HG03060 (cell line): ENCODE measurements around the gene ANKRD24.
"Not testable (repeated sequence)": the region's sequence is repeated elsewhere in the genome, so short reads cannot be mapped to it uniquely, and the experiment has no call there.

ENCODE experiments used
- ATAC-seq: cut with Tn5 transposase; IDR thresholded peaks from one replicate; pipeline ENCODE4 v1.9.1; 2021; ENCODE audit warnings: low read depth, moderate number of reproducible peaks; ENCODE audit not compliant: unreplicated experiment

The ANKRD24 gene

DNA sequence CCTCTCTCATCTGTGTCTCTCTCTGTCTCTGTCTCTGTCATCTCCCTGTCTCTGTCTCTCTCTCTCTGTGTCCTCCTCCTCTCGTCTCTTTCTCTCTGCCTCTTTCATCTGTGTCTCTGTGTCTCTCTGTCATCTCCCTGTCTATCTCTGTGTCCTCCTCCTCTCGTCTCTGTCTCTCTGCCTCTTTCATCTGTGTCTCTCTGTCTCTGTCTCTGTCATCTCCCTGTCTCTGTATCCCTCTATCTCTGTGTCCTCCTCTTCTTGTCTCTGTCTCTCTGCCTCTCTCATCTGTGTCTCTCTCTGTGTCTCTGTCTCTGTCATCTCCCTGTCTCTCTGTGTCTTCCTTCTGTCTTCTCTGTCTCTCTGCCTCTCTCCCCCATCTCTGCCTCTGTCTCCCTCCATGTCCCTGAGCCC is 46.3 kb downstream of the ANKRD24 start:
- ATAC-seq = no peak

DNA sequence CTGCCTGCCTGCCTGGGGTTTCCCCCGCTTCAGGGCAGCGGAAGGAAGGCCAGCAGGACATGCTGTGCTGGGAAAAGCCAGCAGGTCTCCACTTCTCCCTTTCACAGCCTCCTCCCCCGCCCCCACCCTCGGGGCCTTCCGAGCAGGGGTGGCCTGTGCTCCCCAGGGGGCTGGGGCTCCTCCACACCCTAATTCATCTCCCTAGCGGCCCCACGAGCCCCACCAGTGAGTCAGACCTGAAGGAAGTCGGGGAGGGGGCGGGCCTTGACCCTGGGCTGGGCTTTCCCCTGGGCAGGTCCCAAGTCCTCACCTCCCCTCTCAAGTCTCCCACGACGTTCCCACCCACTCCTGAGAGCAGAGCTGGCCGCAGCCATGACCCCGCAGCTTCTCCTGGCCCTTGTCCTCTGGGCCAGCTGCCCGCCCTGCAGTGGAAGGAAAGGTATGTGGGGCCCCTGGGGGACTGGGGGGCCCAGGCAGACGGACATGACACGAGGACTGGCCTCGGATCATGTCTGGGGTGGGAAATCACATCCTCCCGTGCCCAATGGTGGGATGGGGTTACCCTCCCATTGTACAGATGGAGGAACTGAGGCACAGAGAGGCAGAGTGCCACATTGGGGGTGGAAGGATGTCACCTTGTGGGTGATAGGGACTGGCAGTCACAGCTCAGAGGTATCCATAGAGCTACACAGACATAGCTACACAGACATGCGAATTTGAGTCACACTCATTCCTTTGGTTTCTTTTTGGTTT is 46.9 kb downstream of the ANKRD24 start, which contains the start of gene EBI3:
TSS of gene EBI3 (plus strand) at position 345 of the 753 bp plus-strand sequence. CDS start at position 373, 28 bp downstream.
- no peak for ATAC-seq

- ATAC-seq = not testable (repeated sequence)
Observed at GRCh38 chr19:4230237-4230636, 47.7 kb downstream of the ANKRD24 start.

GRCh38 chr19:4231521-4231920 is 49.0 kb downstream of the ANKRD24 start:
- not testable (repeated sequence) for ATAC-seq

- ATAC-seq = not testable (repeated sequence)
Observed at GRCh38 chr19:4232139-4232538, 49.6 kb downstream of the ANKRD24 start.

DNA sequence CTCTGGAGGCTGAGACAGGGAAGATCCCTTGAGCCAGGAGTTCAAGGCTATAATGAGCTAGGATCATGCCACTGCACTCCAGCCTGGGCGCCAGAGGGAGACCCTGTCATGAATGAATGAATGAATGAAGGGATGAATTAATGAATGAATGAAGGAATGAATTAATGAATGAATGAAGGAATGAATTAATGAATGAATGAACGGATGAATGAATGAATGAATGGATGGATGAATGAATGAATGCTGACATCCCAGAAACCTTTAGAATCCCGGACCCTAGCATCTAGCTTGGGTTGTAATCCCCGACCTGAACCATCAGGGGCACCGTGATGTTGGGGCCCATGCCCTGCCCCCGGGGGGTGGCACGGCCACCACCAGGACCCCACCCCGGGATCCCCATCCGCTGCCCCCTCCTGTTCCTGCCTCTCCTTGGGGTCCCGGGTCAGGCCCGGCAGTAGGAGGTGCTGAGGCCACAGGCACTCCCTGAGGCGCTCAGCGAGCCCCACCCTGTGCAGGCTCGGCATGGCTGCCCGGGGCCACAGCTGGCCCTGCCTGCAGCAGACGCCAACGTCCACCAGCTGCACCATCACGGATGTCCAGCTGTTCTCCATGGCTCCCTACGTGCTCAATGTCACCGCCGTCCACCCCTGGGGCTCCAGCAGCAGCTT is 50.3 kb downstream of the ANKRD24 start:
- ATAC-seq = no peak

GRCh38 chr19:4233282-4233853 is 50.9 kb downstream of the ANKRD24 start:
- ATAC-seq = no peak

- no peak for ATAC-seq
Observed at GRCh38 chr19:4234142-4234861, 51.8 kb downstream of the ANKRD24 start.

DNA sequence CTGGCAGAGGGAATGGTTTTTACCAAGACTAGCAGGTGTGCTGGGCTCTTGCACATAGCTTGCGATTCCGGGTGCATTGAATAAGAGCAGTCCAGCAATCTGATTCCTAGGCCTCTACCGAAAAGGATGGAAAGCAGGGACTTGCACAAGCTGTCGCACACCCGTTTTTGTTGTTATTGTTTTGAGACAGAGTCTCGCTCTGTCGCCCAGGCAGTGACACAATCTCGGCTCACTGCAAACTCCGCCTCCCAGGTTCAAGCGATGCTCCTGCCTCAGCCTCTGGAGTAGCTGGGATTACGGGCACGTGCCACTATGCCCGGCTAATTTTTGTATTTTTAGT is 52.3 kb downstream of the ANKRD24 start:
- no peak for ATAC-seq

DNA sequence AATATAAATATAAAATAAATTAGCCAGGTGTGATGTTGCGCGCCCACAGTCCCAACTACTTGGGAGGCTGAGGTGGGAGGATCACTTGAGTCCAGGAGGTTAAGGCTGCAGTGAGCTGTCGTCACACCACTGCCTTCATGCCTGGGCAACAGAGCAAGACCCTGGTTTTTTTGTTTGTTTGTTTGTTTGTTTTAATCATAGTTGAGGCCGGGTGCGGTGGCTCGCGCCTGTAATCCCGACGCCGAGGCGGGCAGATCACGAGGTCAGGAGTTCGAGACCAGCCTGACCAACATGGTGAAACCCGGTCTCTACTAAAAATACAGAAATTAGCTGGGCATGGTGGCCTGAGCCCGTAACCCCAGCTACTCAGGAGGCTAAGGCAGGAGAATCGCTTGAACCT is 55.0 kb downstream of the ANKRD24 start:
- not testable (repeated sequence) for ATAC-seq

- no peak for ATAC-seq
Observed at GRCh38 chr19:4238831-4239230, 56.3 kb downstream of the ANKRD24 start.

DNA sequence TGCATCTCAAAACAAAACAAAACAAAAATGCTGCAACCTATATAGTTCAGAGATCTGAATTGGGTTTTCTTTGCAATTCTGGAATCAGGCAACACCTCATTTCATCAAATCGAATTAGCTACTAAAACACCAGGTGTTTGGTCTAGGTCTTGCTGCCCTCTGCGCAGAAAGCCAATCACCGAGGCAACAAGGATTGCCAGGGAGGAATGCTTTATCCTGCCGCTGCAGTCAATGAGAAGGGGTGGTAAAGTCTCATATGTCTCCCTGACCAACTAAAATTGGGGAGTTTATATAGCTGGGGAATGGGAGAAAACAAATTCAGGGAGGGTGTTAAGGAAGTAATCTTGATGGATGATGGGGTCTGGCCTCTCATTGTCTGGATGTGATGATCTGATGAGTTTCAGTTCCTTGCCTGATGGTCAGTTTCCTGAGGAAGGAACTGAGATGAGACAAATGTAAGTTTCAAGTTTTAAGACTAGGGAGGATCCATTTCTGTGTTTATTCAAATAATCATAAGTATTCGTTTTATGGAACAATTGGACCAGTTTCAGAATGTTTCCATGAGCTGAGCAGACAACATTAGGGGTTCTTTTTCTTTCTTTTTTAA is 59.4 kb downstream of the ANKRD24 start:
- no peak for ATAC-seq

DNA sequence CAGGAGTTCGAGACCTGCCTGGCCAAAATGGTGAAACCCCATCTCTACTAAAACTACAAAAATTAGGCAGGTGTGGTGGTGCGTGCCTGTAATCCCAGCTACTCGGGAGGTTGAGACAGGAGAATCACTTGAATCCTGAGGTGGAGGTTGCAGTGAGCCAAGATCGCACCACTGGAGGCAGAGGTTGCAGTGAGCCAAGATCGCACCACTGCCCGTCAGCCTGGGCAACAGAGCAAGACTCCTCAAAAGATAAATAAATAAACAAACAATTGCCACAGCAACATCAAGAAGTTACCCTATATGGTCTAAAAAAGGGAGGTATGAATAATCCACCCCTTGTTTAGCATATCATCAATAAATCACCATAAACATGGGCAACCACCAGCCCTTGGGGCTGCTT is 63.4 kb downstream of the ANKRD24 start:
- ATAC-seq = not testable (repeated sequence)

- ATAC-seq = peak; percentile 77
Observed at GRCh38 chr19:4246767-4247593, 64.5 kb downstream of the ANKRD24 start, which contains the start of gene YJU2. TSS of gene YJU2 (plus strand) at chr19:4247080. CDS start at chr19:4247147, 67 bp downstream.

- ATAC-seq = no peak
Observed at GRCh38 chr19:4256563-4256962, 74.1 kb downstream of the ANKRD24 start.

DNA sequence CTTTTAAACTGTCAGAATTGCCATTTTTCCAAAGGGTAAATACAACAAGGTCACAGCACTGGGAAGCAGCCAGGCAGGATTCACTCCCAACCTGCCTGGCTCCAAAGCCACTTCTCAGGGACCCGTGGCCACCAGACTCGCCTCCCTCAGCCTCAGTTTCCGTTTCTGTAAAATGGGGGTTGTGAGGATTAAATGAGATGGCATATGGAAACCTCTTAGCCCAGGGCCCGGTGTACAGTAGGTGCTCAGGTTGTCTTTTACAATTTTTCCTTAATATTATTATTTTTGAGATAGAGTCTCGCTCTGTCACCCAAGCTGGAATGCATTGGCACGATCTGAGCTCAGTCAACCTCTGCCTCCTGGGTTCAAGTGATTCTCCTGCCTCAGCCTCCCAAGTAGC is 74.5 kb downstream of the ANKRD24 start:
- no peak for ATAC-seq

DNA sequence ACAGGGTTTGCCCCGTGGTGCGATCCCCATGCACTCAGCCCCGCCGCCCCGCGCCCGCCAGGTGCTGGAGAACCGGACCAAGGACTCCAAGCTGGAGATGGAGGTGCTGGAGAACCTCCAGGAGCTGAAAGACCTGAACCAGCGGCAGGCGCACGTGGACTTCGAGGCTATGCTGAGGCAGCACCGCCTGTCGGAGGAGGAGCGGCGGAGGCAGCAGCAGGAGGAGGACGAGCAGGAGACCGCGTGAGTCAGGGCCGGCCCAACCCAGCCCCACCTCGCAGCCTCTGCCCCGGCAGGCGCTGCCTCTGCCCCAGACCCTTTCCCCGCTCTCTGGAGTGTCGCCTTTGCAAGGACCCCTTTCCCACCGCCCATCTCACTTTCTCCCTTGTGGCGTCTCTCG is 75.7 kb downstream of the ANKRD24 start:
- no peak for ATAC-seq

DNA sequence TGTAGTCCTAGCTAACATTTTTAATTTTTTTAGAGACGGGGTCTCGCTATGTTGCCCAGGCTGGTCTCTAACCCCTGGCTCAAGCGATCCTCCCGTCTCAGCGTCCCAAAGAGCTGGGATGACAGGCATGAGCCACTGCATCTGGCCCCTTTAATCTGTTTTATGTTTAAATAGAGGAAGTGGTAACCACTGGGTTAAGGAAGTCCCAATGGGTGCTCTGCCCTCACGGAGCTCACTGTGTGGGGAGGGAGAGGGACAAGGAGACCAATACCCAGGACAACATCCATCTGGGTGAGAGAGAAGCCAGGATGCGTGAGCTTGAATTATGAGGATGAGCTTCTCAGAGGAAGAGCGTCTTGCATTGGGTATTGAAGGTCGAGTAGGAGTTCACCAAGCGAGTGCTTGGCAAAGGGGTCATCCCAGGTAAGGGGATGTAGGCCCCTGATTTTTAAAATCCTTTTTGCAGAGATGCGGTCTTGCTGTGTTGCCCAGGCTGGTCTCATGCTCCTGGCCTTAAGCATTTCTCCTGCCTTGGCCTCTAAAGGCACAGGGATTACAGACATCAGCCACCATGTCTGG is 78.2 kb downstream of the ANKRD24 start:
- ATAC-seq = no peak

DNA sequence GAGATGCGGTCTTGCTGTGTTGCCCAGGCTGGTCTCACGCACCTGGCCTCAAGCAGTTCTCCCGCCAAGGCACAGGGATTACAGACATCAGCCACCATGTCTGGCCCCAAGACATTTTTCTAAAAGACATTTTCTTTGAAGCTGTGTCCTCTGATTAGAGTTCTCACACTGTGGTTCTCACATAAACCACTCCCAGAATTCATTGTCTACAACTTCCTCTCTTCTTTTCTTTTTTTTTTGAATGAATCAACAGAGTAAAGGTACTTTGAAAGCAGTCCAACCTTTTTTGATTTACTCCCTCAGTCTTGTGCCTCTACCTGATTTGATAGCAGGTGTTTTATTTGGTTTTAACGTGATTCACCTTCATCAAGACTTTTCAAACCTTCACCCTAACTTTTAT is 82.3 kb downstream of the ANKRD24 start:
- ATAC-seq = no peak
